ENCODE results near the gene ANKRD40CL.

The ANKRD40CL gene

GRCh38 chr17:50792132-50792531 lies 24.8 kb upstream of the ANKRD40CL start:
- TF ChIP-seq CTCF (IDR thresholded peaks at IDR 0.05; ENCODE audit: control insufficient read depth, insufficient read depth, low read depth, low read length, missing control alignments) = no peak
- no peak for DNase-seq (ENCODE audit: low read depth)

GRCh38 chr17:50790618-50791017 lies 23.3 kb upstream of the ANKRD40CL start:
- TF ChIP-seq CTCF (IDR thresholded peaks at IDR 0.05; ENCODE audit: control insufficient read depth, insufficient read depth, low read depth, low read length, missing control alignments) = no peak
- H3K4me3 ChIP-seq (ENCODE audit: control insufficient read depth, low read depth, low read length) = no peak overlapping the region
- no peak for DNase-seq (ENCODE audit: low read depth)

More at GRCh38 chr17:50792132-50792531, 24.8 kb upstream of the ANKRD40CL start:
- no peak overlapping the region for H3K4me3 ChIP-seq (ENCODE audit: control insufficient read depth, low read depth, low read length)

DNA sequence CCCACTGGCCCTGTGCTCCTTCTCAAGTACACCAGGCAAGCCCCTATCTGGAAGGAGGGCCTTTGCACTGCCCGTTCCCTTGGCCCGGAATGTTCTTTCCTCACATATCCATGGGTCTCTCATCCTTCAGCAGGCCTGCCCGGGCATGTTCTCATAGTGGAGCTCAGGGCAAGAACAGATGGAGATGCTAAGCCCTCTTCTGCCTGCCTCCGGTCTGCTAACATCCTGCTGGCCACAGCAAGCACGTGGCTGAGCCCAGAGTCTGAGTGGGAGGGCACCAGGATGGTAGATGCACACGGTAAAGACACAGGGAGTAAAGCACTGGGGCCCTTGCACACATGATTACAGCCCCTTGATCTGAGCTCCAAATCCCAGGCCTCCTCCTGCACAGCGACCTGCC lies 19.8 kb upstream of the ANKRD40CL start:
- no peak for TF ChIP-seq CTCF (IDR thresholded peaks at IDR 0.05; ENCODE audit: control insufficient read depth, insufficient read depth, low read depth, low read length, missing control alignments)
- H3K4me3 ChIP-seq (ENCODE audit: control insufficient read depth, low read depth, low read length) = no peak overlapping the region
- DNase-seq (ENCODE audit: low read depth) = no peak

DNA sequence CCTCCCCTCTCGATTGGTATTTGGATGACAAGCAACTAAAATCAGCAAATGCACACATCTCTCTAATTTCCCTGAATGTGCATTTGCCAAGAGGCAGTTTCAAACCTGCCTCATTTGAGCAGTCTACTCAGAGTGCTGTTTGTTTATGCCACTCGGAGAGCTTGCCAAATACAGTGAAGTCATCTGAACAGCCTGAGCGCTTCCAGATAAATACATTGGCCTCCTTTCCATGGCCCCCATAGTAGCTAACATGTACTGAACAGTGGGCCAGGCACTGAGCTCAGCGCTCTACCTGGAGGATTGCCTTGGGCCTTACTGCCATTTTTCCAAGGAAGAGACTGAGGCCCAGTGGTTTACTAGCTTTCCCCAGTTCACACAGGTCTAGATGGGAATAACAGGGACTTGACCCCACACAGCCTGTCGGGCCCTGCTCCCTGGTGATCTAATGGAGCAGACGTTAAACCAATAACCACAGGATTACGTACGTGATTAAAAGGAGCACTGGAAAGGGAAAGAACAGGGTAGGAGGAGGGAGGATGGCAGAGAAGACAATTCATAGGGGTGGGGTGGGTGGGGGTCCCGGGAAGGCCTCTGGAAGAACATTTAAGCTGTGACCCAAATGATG lies 18.7 kb upstream of the ANKRD40CL start:
- TF ChIP-seq CTCF (IDR thresholded peaks at IDR 0.05; ENCODE audit: control insufficient read depth, insufficient read depth, low read depth, low read length, missing control alignments) = no peak
- peak; percentile 13 for DNase-seq (ENCODE audit: low read depth)
- H3K4me3 ChIP-seq (ENCODE audit: control insufficient read depth, low read depth, low read length) = no peak overlapping the region

GRCh38 chr17:50785126-50785525 lies 17.8 kb upstream of the ANKRD40CL start:
- no peak for DNase-seq (ENCODE audit: low read depth)
- TF ChIP-seq CTCF (IDR thresholded peaks at IDR 0.05; ENCODE audit: control insufficient read depth, insufficient read depth, low read depth, low read length, missing control alignments) = no peak
- no peak overlapping the region for H3K4me3 ChIP-seq (ENCODE audit: control insufficient read depth, low read depth, low read length)

DNA sequence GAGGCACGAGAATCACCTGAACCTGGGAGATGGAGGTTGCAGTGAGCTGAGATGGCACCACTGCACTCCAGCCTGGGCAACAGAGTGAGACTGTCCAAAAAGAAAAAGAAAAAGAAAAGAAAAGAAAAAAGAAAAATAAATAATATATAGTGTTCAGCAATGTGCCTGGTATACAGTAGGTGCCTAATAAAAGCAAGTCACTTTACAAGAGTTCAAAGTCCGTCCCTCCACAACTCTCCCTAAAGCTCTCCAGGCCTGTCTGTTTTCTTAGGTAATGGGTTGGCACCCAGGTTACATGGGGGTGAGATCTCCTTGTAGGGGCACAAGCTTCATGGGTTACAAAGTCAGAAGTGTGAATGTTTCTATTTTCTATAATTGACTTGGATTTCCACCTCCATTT lies 16.6 kb upstream of the ANKRD40CL start:
- H3K4me3 ChIP-seq (ENCODE audit: control insufficient read depth, low read depth, low read length) = no peak overlapping the region
- no peak for DNase-seq (ENCODE audit: low read depth)
- TF ChIP-seq CTCF (IDR thresholded peaks at IDR 0.05; ENCODE audit: control insufficient read depth, insufficient read depth, low read depth, low read length, missing control alignments) = no peak
